ENCODE data around the gene TXNL4A.

The TXNL4A gene

GRCh38 chr18:79958981-79959380, 29.4 kb downstream of the TXNL4A start:
- no peak for TF ChIP-seq CTCF (IDR thresholded peaks at IDR 0.05; ENCODE audit: insufficient read depth, low read depth, low read length, missing control alignments)
- DNase-seq (ENCODE audit: low read depth): no peak
- H3K4me3 ChIP-seq (ENCODE audit: low read depth, low read length): no peak overlapping the region

- no peak for DNase-seq (ENCODE audit: low read depth)
- no peak for TF ChIP-seq CTCF (IDR thresholded peaks at IDR 0.05; ENCODE audit: insufficient read depth, low read depth, low read length, missing control alignments)
- no peak overlapping the region for H3K4me3 ChIP-seq (ENCODE audit: low read depth, low read length)
Measured at GRCh38 chr18:79956276-79956675, 32.1 kb downstream of the TXNL4A start.

- no peak for TF ChIP-seq CTCF (IDR thresholded peaks at IDR 0.05; ENCODE audit: insufficient read depth, low read depth, low read length, missing control alignments)
- no peak overlapping the region for H3K4me3 ChIP-seq (ENCODE audit: low read depth, low read length)
- peak; percentile 24 for DNase-seq (ENCODE audit: low read depth)
Measured at GRCh38 chr18:79955302-79956075, 32.9 kb downstream of the TXNL4A start.

GRCh38 chr18:79954791-79955190, 33.6 kb downstream of the TXNL4A start:
- no peak for DNase-seq (ENCODE audit: low read depth)
- no peak overlapping the region for H3K4me3 ChIP-seq (ENCODE audit: low read depth, low read length)
- TF ChIP-seq CTCF (IDR thresholded peaks at IDR 0.05; ENCODE audit: insufficient read depth, low read depth, low read length, missing control alignments): no peak

GRCh38 chr18:79953971-79954651, 34.3 kb downstream of the TXNL4A start:
- no peak overlapping the region for H3K4me3 ChIP-seq (ENCODE audit: low read depth, low read length)
- no peak for TF ChIP-seq CTCF (IDR thresholded peaks at IDR 0.05; ENCODE audit: insufficient read depth, low read depth, low read length, missing control alignments)
- DNase-seq (ENCODE audit: low read depth): peak; percentile 18

- no peak for DNase-seq (ENCODE audit: low read depth)
- H3K4me3 ChIP-seq (ENCODE audit: low read depth, low read length): no peak overlapping the region
Measured at GRCh38 chr18:79952996-79953559, 35.3 kb downstream of the TXNL4A start.

More at GRCh38 chr18:79952996-79953559, 35.3 kb downstream of the TXNL4A start:
- TF ChIP-seq CTCF (IDR thresholded peaks at IDR 0.05; ENCODE audit: insufficient read depth, low read depth, low read length, missing control alignments): no peak
